Kidney (tissue), 14 donors: ENCODE data around the gene NPHP4. TPM values are rescaled to one million over a fixed set of nuclear protein-coding genes. Genes with fewer than 3 reads are reported as not detected.

ENCODE experiments used
- DNase-seq, 5 donors: peaks; one replicate each; pipeline ENCODE4 v3.0.0-alpha.2; 2013 to 2020
- FAIRE-seq: peaks from 2 replicates; lab custom pipeline; 2012; peaks lifted over from hg19 to GRCh38; lab: Jason Lieb, UNC
- H3K27ac ChIP-seq, 2 donors: one replicate each; pipeline ENCODE4 v1.7.0; 2013; ENCODE audit warnings: low read depth in 2 of 2, low read length in 2 of 2, inconsistent platforms in 1 of 2
- H3K27me3 ChIP-seq: one replicate; pipeline ENCODE4 v1.7.1; 2013; ENCODE audit warnings: low read length, inconsistent platforms; ENCODE audit not compliant: control insufficient read depth, insufficient read depth
- H3K36me3 ChIP-seq, 3 donors: one replicate each; pipeline versions ENCODE4 v1.7.0 to v1.7.1; 2013; ENCODE audit warnings: low read length in 3 of 3, control low read depth in 1 of 3, inconsistent platforms in 1 of 3; ENCODE audit not compliant: insufficient read depth in 3 of 3, control insufficient read depth in 2 of 3
- H3K4me1 ChIP-seq, 3 donors: one replicate each; pipeline versions ENCODE4 v1.7.0 to v1.7.1; 2013; ENCODE audit warnings: low read length in 3 of 3, inconsistent platforms in 1 of 3, low read depth in 1 of 3; ENCODE audit not compliant: control insufficient read depth in 2 of 3, insufficient read depth in 2 of 3
- H3K4me3 ChIP-seq, 3 donors: one replicate each; pipeline versions ENCODE4 v1.7.0 to v1.8.1; 2013; ENCODE audit warnings: low read length in 3 of 3, control low read depth in 1 of 3, inconsistent platforms in 1 of 3
- H3K9ac ChIP-seq, 3 donors: one replicate each; pipeline versions ENCODE4 v1.7.0 to v1.7.1; 2013; ENCODE audit warnings: low read length in 3 of 3, control low read depth in 1 of 3, inconsistent platforms in 1 of 3
- H3K9me3 ChIP-seq, 3 donors: one replicate each; pipeline versions ENCODE4 v1.7.0 to v1.7.1; 2013; ENCODE audit warnings: low read length in 3 of 3, control low read depth in 1 of 3, inconsistent platforms in 1 of 3; ENCODE audit not compliant: control insufficient read depth in 2 of 3, insufficient read depth in 1 of 3
- intact Hi-C: fragments of 100-400 bp; cut with DNase I; formaldehyde crosslinking; loops from one replicate; pipeline ENCODE4 v1.11.1; 2022
- polyA plus RNA-seq: library from polyadenylated mRNA; stranded (reverse); fragments of 350-450 nt; fragmentation: Illumina TruSeq; extraction: RNeasy Lipid Tissue Mini Kit (QIAGEN cat#74804); gene quantifications from one replicate; pipeline ENCODE4 v1.2.3, GENCODE V29; 2014; ENCODE audit warnings: low read depth, low replicate concordance; ENCODE audit not compliant: insufficient read depth
- total RNA-seq: library from RNA; stranded (reverse); fragmentation: NEBNext Ultra II Directional; extraction: Animal tissue kit (Norgen Biotek cat#: 25700); gene quantifications from one replicate; pipeline ENCODE4 v1.2.1, GENCODE V29; 2021
- TF ChIP-seq, protein P1 (sequence below): IDR thresholded peaks from 3 replicates; pipeline ENCODE4 v1.5.1; 2012; ENCODE audit warnings: mild to moderate bottlenecking, moderate library complexity, borderline replicate concordance; ENCODE audit not compliant: insufficient read depth; ENCODE audit errors: extremely low read depth
- donor health status: control.
- donor health status: control.
- donor health status: control.
- donor health status: control.
- donor health status: control.
- donor health status: DM: yes; HTN: yes; CAD: no.
- donor health status: Normal renal cell carcinoma (clear cell type).

NPHP4 gene
- total and polyA plus RNA-seq, 2 donors from 2014 or later: 2.9 to 16.1 TPM

DNA sequence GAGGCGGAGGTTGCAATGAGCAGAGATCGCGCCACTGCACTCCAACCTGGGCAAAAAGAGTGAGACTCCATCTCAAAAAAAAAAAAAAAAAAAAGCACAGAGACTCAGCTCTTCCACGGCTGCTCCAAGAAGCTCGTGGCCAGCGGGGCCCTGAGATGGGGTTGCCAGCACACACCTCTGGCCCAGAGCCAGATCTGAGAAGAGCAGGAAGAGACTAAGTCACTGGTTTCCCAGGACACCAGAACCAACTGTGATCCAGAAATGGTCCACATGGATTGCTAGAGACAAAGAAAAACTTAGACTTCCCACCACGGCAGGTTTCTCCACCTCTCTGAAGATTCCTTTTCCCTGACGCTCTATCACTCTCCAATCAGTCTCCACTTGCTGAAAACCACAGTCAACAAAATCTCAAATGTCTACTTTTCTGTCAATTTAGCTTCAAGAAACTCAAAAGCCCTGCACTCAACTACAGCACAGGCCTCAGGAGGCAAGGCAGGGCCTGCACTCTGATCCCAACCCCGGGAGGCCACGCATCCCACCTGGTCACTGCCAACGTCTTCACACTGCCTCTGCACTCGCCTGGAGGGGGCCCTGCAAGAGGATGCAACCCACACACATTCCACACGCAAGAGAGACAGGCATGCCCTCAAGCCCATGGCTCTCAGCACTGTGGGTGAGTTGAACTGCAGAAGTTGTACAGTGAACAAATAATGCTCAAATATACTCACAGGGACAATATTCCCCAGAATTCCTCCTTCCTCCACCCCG lies 79.0 kb downstream of the NPHP4 start:
- H3K4me3 ChIP-seq: no peak overlapping the region
- H3K9me3 ChIP-seq: no peaks in the 10 kb centered on the region
- intact Hi-C loops: no loop called here
- H3K36me3 ChIP-seq: no peaks in the 10 kb centered on the region
- no peak for FAIRE-seq
- no peaks in the 10 kb centered on the region for H3K27me3 ChIP-seq
- peaks cover 0 to 8% (median 8%) of the 10 kb centered on the region in 3 donors for H3K4me1 ChIP-seq
- H3K27ac ChIP-seq: no peak overlapping the region
- DNase-seq: peak in 1 of 5 donors; percentile 22
- no peak overlapping the region for H3K9ac ChIP-seq
- TF ChIP-seq, protein P1, sequence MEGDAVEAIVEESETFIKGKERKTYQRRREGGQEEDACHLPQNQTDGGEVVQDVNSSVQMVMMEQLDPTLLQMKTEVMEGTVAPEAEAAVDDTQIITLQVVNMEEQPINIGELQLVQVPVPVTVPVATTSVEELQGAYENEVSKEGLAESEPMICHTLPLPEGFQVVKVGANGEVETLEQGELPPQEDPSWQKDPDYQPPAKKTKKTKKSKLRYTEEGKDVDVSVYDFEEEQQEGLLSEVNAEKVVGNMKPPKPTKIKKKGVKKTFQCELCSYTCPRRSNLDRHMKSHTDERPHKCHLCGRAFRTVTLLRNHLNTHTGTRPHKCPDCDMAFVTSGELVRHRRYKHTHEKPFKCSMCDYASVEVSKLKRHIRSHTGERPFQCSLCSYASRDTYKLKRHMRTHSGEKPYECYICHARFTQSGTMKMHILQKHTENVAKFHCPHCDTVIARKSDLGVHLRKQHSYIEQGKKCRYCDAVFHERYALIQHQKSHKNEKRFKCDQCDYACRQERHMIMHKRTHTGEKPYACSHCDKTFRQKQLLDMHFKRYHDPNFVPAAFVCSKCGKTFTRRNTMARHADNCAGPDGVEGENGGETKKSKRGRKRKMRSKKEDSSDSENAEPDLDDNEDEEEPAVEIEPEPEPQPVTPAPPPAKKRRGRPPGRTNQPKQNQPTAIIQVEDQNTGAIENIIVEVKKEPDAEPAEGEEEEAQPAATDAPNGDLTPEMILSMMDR: no peak

- H3K9me3 ChIP-seq: no peaks in the 10 kb centered on the region
- TF ChIP-seq, protein P1: no peak
- DNase-seq (no peak), FAIRE-seq (no peak)
- H3K36me3 ChIP-seq: no peaks in the 10 kb centered on the region
- intact Hi-C loops: no loop called here
- H3K27ac ChIP-seq: no peak overlapping the region
- peaks cover 0 to 8% (median 8%) of the 10 kb centered on the region in 3 donors for H3K4me1 ChIP-seq
- no peak overlapping the region for H3K4me3 ChIP-seq
- H3K27me3 ChIP-seq: no peaks in the 10 kb centered on the region
- no peak overlapping the region for H3K9ac ChIP-seq
These were observed 80.4 kb downstream of the NPHP4 start for GRCh38 chr1:5911871-5912271.

DNA sequence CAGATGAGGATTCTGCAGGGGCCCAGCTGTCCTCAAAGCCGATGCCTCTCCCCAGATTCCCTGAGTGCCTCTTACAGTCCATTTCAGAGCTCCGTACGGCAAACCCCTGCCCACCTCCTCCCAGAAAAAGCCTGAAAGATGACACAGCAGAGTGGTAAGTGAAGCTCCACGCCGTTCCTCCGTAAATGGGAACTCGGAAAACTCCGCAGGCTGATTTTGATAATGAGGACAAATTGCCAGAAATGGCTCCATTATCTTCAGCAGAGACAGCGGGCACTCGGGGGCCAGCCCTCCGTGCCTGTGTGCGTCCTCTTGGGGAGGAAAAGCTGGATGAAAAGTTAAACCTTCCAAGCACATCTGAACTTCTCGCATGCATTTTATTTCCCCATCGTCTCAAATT lies 81.1 kb downstream of the NPHP4 start:
- FAIRE-seq (no peak), DNase-seq (no peak)
- TF ChIP-seq, protein P1: no peak
- no peak overlapping the region for H3K27ac ChIP-seq
- no peak overlapping the region for H3K9ac ChIP-seq
- H3K4me1 ChIP-seq: peaks cover 0 to 8% (median 6%) of the 10 kb centered on the region in 3 donors
- H3K36me3 ChIP-seq: no peaks in the 10 kb centered on the region
- intact Hi-C loops: no loop called here
- H3K27me3 ChIP-seq: no peaks in the 10 kb centered on the region
- H3K9me3 ChIP-seq: no peaks in the 10 kb centered on the region
- no peak overlapping the region for H3K4me3 ChIP-seq
